A549 (cell line): ENCODE measurements around the gene ERMN. TPM values are rescaled to one million over a fixed set of nuclear protein-coding genes. Genes with fewer than 3 reads are reported as not detected.

Source experiments
- ATAC-seq, 2 experiments: fragments of 200-7000 bp in 1 of 2; fragments of >200 bp in 1 of 2; cut with Nextera tagmentation in 1 of 2; cut with Tn5 transposase in 1 of 2; 3 replicates each; pipeline versions ENCODE4 v1.8.0 to v1.9.1; 2018 to 2020; ENCODE audit warnings: mild to moderate bottlenecking in 1 of 2, moderate library complexity in 1 of 2
- CTCF ChIA-PET: fragments of 300-600 bp; sonication (Branson Sonifier 250); formaldehyde crosslinking; extraction: SDS; loops from one replicate; lab custom pipeline; 2021; ENCODE audit warnings: antibody characterized with exemption, inconsistent platforms; lab: Yijun Ruan, JAX
- POLR2A ChIA-PET: fragments of 350-600 bp; formaldehyde crosslinking; extraction: SDS; loops from one replicate; lab custom pipeline; 2021; ENCODE audit warnings: antibody characterized with exemption, inconsistent platforms; lab: Yijun Ruan, JAX
- DNase-seq, 2 experiments: peaks; one replicate each; pipeline versions ENCODE4 v3.0.0 to v3.0.0-alpha.2; 2011 to 2016; ENCODE audit warnings: low read depth in 1 of 2, low spot score in 1 of 2
- FAIRE-seq: peaks from 2 replicates; lab custom pipeline; 2011; peaks lifted over from hg19 to GRCh38; lab: Jason Lieb, UNC
- H3K27ac ChIP-seq, 2 experiments: fragments of >200 bp; sonication (Bioruptor Twin); formaldehyde crosslinking; 3 replicates each; pipeline ENCODE4 v1.5.1; 2016 to 2017
- H3K4me1 ChIP-seq: fragments of >200 bp; sonication (Bioruptor Twin); formaldehyde crosslinking; 3 replicates; pipeline ENCODE4 v1.6.1; 2016
- H3K4me2 ChIP-seq: fragments of >200 bp; sonication (Bioruptor Twin); formaldehyde crosslinking; 3 replicates; pipeline ENCODE4 v1.6.1; 2016
- H3K4me3 ChIP-seq: fragments of >200 bp; sonication (Bioruptor Twin); formaldehyde crosslinking; 3 replicates; pipeline ENCODE4 v1.5.1; 2016
- H3K9me3 ChIP-seq: fragments of >200 bp; sonication (Bioruptor Twin); formaldehyde crosslinking; 3 replicates; pipeline ENCODE4 v1.6.1; 2016
- BCL3 ChIP-seq: fragments of >200 bp; sonication (Bioruptor Twin); formaldehyde crosslinking; IDR thresholded peaks from 3 replicates; pipeline ENCODE4 v1.6.1; 2016
- CHD4 ChIP-seq: fragments of 200-600 bp; sonication (generic); IDR thresholded peaks from 2 replicates; pipeline ENCODE4 v1.6.1; 2016; ENCODE audit warnings: antibody characterized with exemption, mild to moderate bottlenecking, borderline replicate concordance
- CTCF ChIP-seq: fragments of >200 bp; sonication (Bioruptor Twin); formaldehyde crosslinking; IDR thresholded peaks from 3 replicates; pipeline ENCODE4 v1.5.1; 2016
- ELK1 ChIP-seq: fragments of 150-350 bp; IDR thresholded peaks from 2 replicates; pipeline ENCODE4 v1.6.1; 2014; ENCODE audit warnings: low read depth, mild to moderate bottlenecking, low read length
- FOSB ChIP-seq: fragments of 250-450 bp; sonication (Bioruptor Pico); IDR thresholded peaks from 2 replicates; pipeline ENCODE4 v1.5.0; 2020; ENCODE audit warnings: mild to moderate bottlenecking, moderate library complexity
- FOSL2 ChIP-seq, 2 experiments: fragments of 450-650 bp in 1 of 2; fragments of >200 bp in 1 of 2; sonication (Bioruptor Twin) in 1 of 2; formaldehyde crosslinking; IDR thresholded peaks; 2 replicates each; pipeline versions ENCODE4 v1.5.0 to v1.6.1; 2016 to 2020; ENCODE audit warnings: mild to moderate bottlenecking in 1 of 2, moderate library complexity in 1 of 2
- FOXS1 ChIP-seq: fragments of 250-450 bp; sonication (Bioruptor Pico); IDR thresholded peaks from 2 replicates; pipeline ENCODE4 v1.5.0; 2020; ENCODE audit warnings: mild to moderate bottlenecking, moderate library complexity
- HES2 ChIP-seq: fragments of >200 bp; sonication (Bioruptor Twin); formaldehyde crosslinking; IDR thresholded peaks from 2 replicates; pipeline ENCODE4 v1.6.1; 2016
- HMGXB4 ChIP-seq: fragments of 250-450 bp; sonication (Bioruptor Pico); IDR thresholded peaks from 2 replicates; pipeline ENCODE4 v1.5.0; 2021; ENCODE audit warnings: mild to moderate bottlenecking, moderate library complexity, borderline replicate concordance
- JUNB ChIP-seq: fragments of >200 bp; sonication (Bioruptor Twin); formaldehyde crosslinking; IDR thresholded peaks from 2 replicates; pipeline ENCODE4 v1.6.1; 2016
- KDM1A ChIP-seq: fragments of 200-600 bp; sonication (generic); IDR thresholded peaks from 2 replicates; pipeline ENCODE4 v1.6.1; 2016; ENCODE audit warnings: low read depth, mild to moderate bottlenecking
- MAX ChIP-seq: IDR thresholded peaks from 2 replicates; pipeline ENCODE4 v1.6.1; 2012
- NPAS2 ChIP-seq: fragments of 250-450 bp; sonication (Bioruptor Pico); IDR thresholded peaks from 2 replicates; pipeline ENCODE4 v1.8.0; 2022; ENCODE audit warnings: mild to moderate bottlenecking, moderate library complexity, borderline replicate concordance
- NR3C1 ChIP-seq: fragments of >200 bp; sonication (Bioruptor Twin); formaldehyde crosslinking; IDR thresholded peaks from 3 replicates; pipeline ENCODE4 v1.6.1; 2017
- RARB ChIP-seq: fragments of 250-450 bp; sonication (Bioruptor Pico); IDR thresholded peaks from 2 replicates; pipeline ENCODE4 v1.8.0; 2021; ENCODE audit warnings: mild to moderate bottlenecking, moderate library complexity
- RNF2 ChIP-seq: fragments of 200-600 bp; sonication (generic); IDR thresholded peaks from 2 replicates; pipeline ENCODE4 v1.6.1; 2016; ENCODE audit warnings: low read depth, mild to moderate bottlenecking, antibody characterized with exemption, moderate library complexity, borderline replicate concordance
- SMC3 ChIP-seq: fragments of >200 bp; sonication (Bioruptor Twin); formaldehyde crosslinking; IDR thresholded peaks from 3 replicates; pipeline ENCODE4 v1.6.1; 2018; ENCODE audit warnings: inconsistent platforms
- ZFP36 ChIP-seq: fragments of 450-650 bp; IDR thresholded peaks from 2 replicates; pipeline ENCODE4 v1.6.1; 2014; ENCODE audit warnings: borderline replicate concordance; ENCODE audit not compliant: partially characterized antibody
- ZNF302 ChIP-seq: fragments of 250-450 bp; sonication (Bioruptor Pico); IDR thresholded peaks from 2 replicates; pipeline ENCODE4 v1.9.0; 2021; ENCODE audit warnings: inconsistent platforms, mild to moderate bottlenecking, moderate library complexity
- WGBS: methylation state at CpG from one replicate; pipeline ENCODE4 v1.1.6; 2017; ENCODE audit errors: missing lambda C conversion rate; 5-methylcytosine and 5-hydroxymethylcytosine counted together
- polyA plus RNA-seq, 4 experiments: library from polyadenylated mRNA; depleted of rRNA in 3 of 4; stranded (reverse); fragments of >200 nt; fragmentation: RNase III in 1 of 4; extraction: RNeasy Plus Mini Kit Qiagen cat#74134 plus additional on column Dnase treatment in 1 of 4; gene quantifications; 2 replicates in 3 of 4; 3 replicates in 1 of 4; pipeline ENCODE4 v1.2.3, GENCODE V29; 2011 to 2017

ERMN gene
- polyA plus RNA-seq, 2 of the 4 experiments (the other 2 are of a cell fraction), result not detected

- no peak overlapping the region for H3K27ac ChIP-seq
- CTCF ChIA-PET, result no interaction called here
- H3K4me3 ChIP-seq, result no peak overlapping the region
- no peak for DNase-seq
- ATAC-seq, result no peak
- H3K4me2 ChIP-seq, result no peak overlapping the region
- POLR2A ChIA-PET, result no interaction called here
- WGBS, result 39% methylated on average over 2 of the region's 2 CpGs
- H3K9me3 ChIP-seq, result 0 out of 3 replicates have a peak, but pooled peaks cover 3% of the 10 kb centered on the region
- no peak for FAIRE-seq
- H3K4me1 ChIP-seq, result no peaks in the 10 kb centered on the region
- no peak for TF ChIP-seq ELK1
- no peak for TF ChIP-seq FOSB
- TF ChIP-seq SMC3, result no peak
- no peak for TF ChIP-seq MAX
Measured at GRCh38 chr2:157363612-157364101, 38.0 kb upstream of the ERMN start.

GRCh38 chr2:157362627-157363026 is 37.0 kb upstream of the ERMN start:
- H3K9me3 ChIP-seq, result 0 out of 3 replicates have a peak, but pooled peaks cover 3% of the 10 kb centered on the region
- ChIA-PET POLR2A (no interaction called here), CTCF (no interaction called here)
- FAIRE-seq (no peak), ATAC-seq (no peak), DNase-seq (no peak)
- H3K4me2 ChIP-seq, result no peak overlapping the region
- TF ChIP-seq FOXS1 (no peak), BCL3 (no peak), NR3C1 (no peak), HES2 (no peak), FOSL2 (IDR thresholded peaks at IDR 0.05) (no peak), FOSL2 (CRISPR knock-in tag; IDR thresholded peaks at IDR 0.05) (no peak), KDM1A (no peak), ZNF302 (CRISPR knock-in tag) (no peak), HMGXB4 (CRISPR knock-in tag) (no peak), CTCF (no peak), ZFP36 (no peak), RARB (CRISPR knock-in tag) (no peak), NPAS2 (no peak), CHD4 (no peak), RNF2 (no peak), JUNB (no peak)
- no peak overlapping the region for H3K4me3 ChIP-seq
- H3K4me1 ChIP-seq, result no peaks in the 10 kb centered on the region
- WGBS, result 25% methylated on average over 2 of the region's 2 CpGs
- H3K27ac ChIP-seq, result no peak overlapping the region
